Measurements from ENCODE around the gene TMIE. TPM values are rescaled to one million over a fixed set of nuclear protein-coding genes. Genes with fewer than 3 reads are reported as not detected.

The TMIE gene
- total and polyA plus RNA-seq, 2 of the 8 experiments (the other 6 are each of a cell fraction or from before 2014, with no cell fraction given): 0.45 to 0.67 TPM

GRCh38 chr3:46664971-46665762 is 36.0 kb upstream of the TMIE start:
- WGBS, 2 experiments (ENCODE audit: extremely low coverage in 1 of 2, insufficient coverage in 1 of 2, insufficient read length in 1 of 2, insufficient replicate concordance in 2 of 2, low coverage in 1 of 2, low lambda C conversion rate in 2 of 2, missing lambda C conversion rate in 1 of 2): 74% methylated on average over 23 of the region's 23 CpGs; no CpG with 5 or more reads in 1 of the 2 experiments
- Histone ChIP-seq H3K14ac (ENCODE audit: insufficient read length) (no peak overlapping the region), H3K4me1 (replicated peaks in 1 of 4; ENCODE audit: control insufficient read depth in 3 of 4, insufficient read depth in 4 of 4, low read length in 3 of 4) (peaks cover 20 to 31% (median 24%) of the 10 kb centered on the region in 4 experiments), H3K23me2 (ENCODE audit: low read depth, low read length) (no peaks in the 10 kb centered on the region), H2AFZ (ENCODE audit: low read length) (no peak overlapping the region), H2BK120ac (replicated peaks; ENCODE audit: low read depth, low read length) (no peak overlapping the region), H4K91ac (replicated peaks; ENCODE audit: insufficient read length, low read length) (no peak overlapping the region), H3K79me1 (ENCODE audit: low read depth, low read length) (no peaks in the 10 kb centered on the region), H3K36me3 (ENCODE audit: control insufficient read depth in 2 of 4, insufficient read depth in 4 of 4, low read length in 3 of 4) (no peaks in the 10 kb centered on the region), H3K18ac (ENCODE audit: extremely low read depth, low read length) (no peak overlapping the region), H3K79me2 (ENCODE audit: control insufficient read depth in 1 of 2, insufficient read depth in 2 of 2, low read length in 2 of 2) (no peaks in the 10 kb centered on the region), H3K4ac (replicated peaks; ENCODE audit: insufficient read length, low read depth, low read length) (no peak overlapping the region), H4K8ac (ENCODE audit: extremely low read depth, insufficient read depth, low read length) (no peak overlapping the region), H2BK5ac (ENCODE audit: low read depth, low read length) (no peak overlapping the region), H3K56ac (replicated peaks; ENCODE audit: insufficient read length, low read depth, low read length) (no peak overlapping the region), H3K27me3 (replicated peaks in 1 of 4; ENCODE audit: control insufficient read depth in 3 of 4, extremely low read depth in 1 of 4, insufficient read depth in 3 of 4, low read length in 3 of 4) (no peaks in the 10 kb centered on the region; a peak in 1 of 7 replicates), H2AK5ac (ENCODE audit: low read depth, low read length) (no peak overlapping the region), H3K27ac (ENCODE audit: low read depth, low read length) (no peak overlapping the region), H4K5ac (ENCODE audit: insufficient read length, low read depth, low read length) (no peak overlapping the region), H3K9ac (replicated peaks in 1 of 4; ENCODE audit: extremely low read depth in 1 of 4, low read depth in 3 of 4, low read length in 3 of 4) (no peak overlapping the region), H4K20me1 (replicated peaks in 1 of 2; ENCODE audit: control insufficient read depth in 1 of 2, insufficient read depth in 2 of 2, low read length in 2 of 2) (no peaks in the 10 kb centered on the region), H3K23ac (ENCODE audit: insufficient read length) (no peak overlapping the region), H2BK15ac (ENCODE audit: low read length) (peak overlapping the region; percentile 83; the same call in 1 of the 2 replicates), H2BK20ac (ENCODE audit: low read length) (no peak overlapping the region), H2BK12ac (ENCODE audit: low read depth, low read length) (no peak overlapping the region; the same call in 1 of the 2 replicates), H3K4me2 (ENCODE audit: insufficient read depth in 1 of 2, low read depth in 2 of 2, low read length in 2 of 2) (no peak overlapping the region), H3K9me3 (ENCODE audit: insufficient read depth in 2 of 2, low read depth in 1 of 2, low read length in 1 of 2) (no peaks in the 10 kb centered on the region), H3K4me3 (ENCODE audit: extremely low read depth in 1 of 4, insufficient read depth in 2 of 4, low read depth in 3 of 4, low read length in 4 of 4) (no peak overlapping the region)
- FAIRE-seq (no peak), DNase-seq (ENCODE audit: low read depth in 1 of 2, low spot score in 2 of 2) (no peak)
- CTCF ChIA-PET (ENCODE audit: partially characterized antibody): interaction anchor here (0.6 to 5.7 kb wide), 16 partner anchors 9 to 333 kb away, joined by 3 to 41 read pairs (median 6); partner anchors contain the start of gene MYL3
- POLR2A ChIA-PET (ENCODE audit: partially characterized antibody): interaction anchor here (1.2 kb wide), 2 partner anchors 30 to 35 kb away, joined by 3 read pairs; no protein-coding TSS in a partner anchor
- TF ChIP-seq, protein P1, sequence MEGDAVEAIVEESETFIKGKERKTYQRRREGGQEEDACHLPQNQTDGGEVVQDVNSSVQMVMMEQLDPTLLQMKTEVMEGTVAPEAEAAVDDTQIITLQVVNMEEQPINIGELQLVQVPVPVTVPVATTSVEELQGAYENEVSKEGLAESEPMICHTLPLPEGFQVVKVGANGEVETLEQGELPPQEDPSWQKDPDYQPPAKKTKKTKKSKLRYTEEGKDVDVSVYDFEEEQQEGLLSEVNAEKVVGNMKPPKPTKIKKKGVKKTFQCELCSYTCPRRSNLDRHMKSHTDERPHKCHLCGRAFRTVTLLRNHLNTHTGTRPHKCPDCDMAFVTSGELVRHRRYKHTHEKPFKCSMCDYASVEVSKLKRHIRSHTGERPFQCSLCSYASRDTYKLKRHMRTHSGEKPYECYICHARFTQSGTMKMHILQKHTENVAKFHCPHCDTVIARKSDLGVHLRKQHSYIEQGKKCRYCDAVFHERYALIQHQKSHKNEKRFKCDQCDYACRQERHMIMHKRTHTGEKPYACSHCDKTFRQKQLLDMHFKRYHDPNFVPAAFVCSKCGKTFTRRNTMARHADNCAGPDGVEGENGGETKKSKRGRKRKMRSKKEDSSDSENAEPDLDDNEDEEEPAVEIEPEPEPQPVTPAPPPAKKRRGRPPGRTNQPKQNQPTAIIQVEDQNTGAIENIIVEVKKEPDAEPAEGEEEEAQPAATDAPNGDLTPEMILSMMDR (IDR thresholded peaks at IDR 0.05; ENCODE audit: control extremely low read depth in 1 of 3, insufficient read depth in 1 of 3, low read depth in 1 of 3, low read length in 3 of 3): no peak
- TF ChIP-seq SIN3A (conservative IDR thresholded peaks at IDR 0.05 in 1 of 2, IDR thresholded peaks at IDR 0.05 in 1 of 2; ENCODE audit: low read depth in 1 of 2, low read length in 2 of 2) (no peak), NRF1 (IDR thresholded peaks at IDR 0.05; ENCODE audit: low read depth, low read length) (no peak), EGR1 (IDR thresholded peaks at IDR 0.05; ENCODE audit: borderline replicate concordance, low read depth, low read length) (no peak), NANOG (IDR thresholded peaks at IDR 0.05; ENCODE audit: insufficient read depth, low read depth, low read length, poor library complexity, severe bottlenecking) (no peak), CBX8 (IDR thresholded peaks at IDR 0.05; ENCODE audit: borderline replicate concordance, low read depth, low read length) (no peak), MAFK (IDR thresholded peaks at IDR 0.05; ENCODE audit: low read depth, low read length) (no peak)
- TF ChIP-seq, protein P2, sequence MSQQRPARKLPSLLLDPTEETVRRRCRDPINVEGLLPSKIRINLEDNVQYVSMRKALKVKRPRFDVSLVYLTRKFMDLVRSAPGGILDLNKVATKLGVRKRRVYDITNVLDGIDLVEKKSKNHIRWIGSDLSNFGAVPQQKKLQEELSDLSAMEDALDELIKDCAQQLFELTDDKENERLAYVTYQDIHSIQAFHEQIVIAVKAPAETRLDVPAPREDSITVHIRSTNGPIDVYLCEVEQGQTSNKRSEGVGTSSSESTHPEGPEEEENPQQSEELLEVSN (IDR thresholded peaks at IDR 0.05): no peak
